Nephron (organoid): ENCODE measurements around the gene SMIM28.

Experiments used
- H3K27ac Mint-ChIP-seq, 3 experiments: 2 replicates each; pipeline ENCODE4 v1.8.0; 2020; ENCODE audit warnings: mixed read lengths in 3 of 3, mild to moderate bottlenecking in 2 of 3, moderate library complexity in 1 of 3
- H3K27me3 Mint-ChIP-seq: 2 replicates; pipeline ENCODE4 v1.8.0; 2021; ENCODE audit warnings: low read depth, mild to moderate bottlenecking, moderate library complexity, mixed read lengths
- H3K36me3 Mint-ChIP-seq: 2 replicates; pipeline ENCODE4 v1.8.0; 2020; ENCODE audit warnings: low read depth, mixed read lengths
- H3K4me1 Mint-ChIP-seq: 2 replicates; pipeline ENCODE4 v1.8.0; 2020; ENCODE audit warnings: mixed read lengths
- H3K4me3 Mint-ChIP-seq, 3 experiments: 2 replicates each; pipeline ENCODE4 v1.8.0; 2020; ENCODE audit warnings: mild to moderate bottlenecking in 3 of 3, mixed read lengths in 3 of 3, moderate library complexity in 2 of 3
- H3K9me3 Mint-ChIP-seq: 2 replicates; pipeline ENCODE4 v1.8.0; 2020; ENCODE audit warnings: mixed read lengths
- TF ChIP-seq, protein P1 (sequence below), 3 experiments: fragments of 200-600 bp; sonication (generic); IDR thresholded peaks; one replicate each; pipeline ENCODE4 v1.5.0; 2021; ENCODE audit warnings: antibody characterized with exemption in 3 of 3; ENCODE audit not compliant: unreplicated experiment in 3 of 3

SMIM28 gene

GRCh38 chr6:138404666-138405337, 27.1 kb downstream of the SMIM28 start:
- H3K27ac Mint-ChIP-seq = peak overlapping the region; percentile 8 to 81 (median 65)
- H3K9me3 Mint-ChIP-seq = no peaks in the 10 kb centered on the region
- H3K36me3 Mint-ChIP-seq = peaks cover 37% of the 10 kb centered on the region
- peaks cover 9% of the 10 kb centered on the region for H3K4me1 Mint-ChIP-seq
- H3K27me3 Mint-ChIP-seq = no peaks in the 10 kb centered on the region
- TF ChIP-seq, protein P1, sequence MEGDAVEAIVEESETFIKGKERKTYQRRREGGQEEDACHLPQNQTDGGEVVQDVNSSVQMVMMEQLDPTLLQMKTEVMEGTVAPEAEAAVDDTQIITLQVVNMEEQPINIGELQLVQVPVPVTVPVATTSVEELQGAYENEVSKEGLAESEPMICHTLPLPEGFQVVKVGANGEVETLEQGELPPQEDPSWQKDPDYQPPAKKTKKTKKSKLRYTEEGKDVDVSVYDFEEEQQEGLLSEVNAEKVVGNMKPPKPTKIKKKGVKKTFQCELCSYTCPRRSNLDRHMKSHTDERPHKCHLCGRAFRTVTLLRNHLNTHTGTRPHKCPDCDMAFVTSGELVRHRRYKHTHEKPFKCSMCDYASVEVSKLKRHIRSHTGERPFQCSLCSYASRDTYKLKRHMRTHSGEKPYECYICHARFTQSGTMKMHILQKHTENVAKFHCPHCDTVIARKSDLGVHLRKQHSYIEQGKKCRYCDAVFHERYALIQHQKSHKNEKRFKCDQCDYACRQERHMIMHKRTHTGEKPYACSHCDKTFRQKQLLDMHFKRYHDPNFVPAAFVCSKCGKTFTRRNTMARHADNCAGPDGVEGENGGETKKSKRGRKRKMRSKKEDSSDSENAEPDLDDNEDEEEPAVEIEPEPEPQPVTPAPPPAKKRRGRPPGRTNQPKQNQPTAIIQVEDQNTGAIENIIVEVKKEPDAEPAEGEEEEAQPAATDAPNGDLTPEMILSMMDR (IDR thresholded peaks at IDR 0.05; ENCODE audit: unreplicated experiment in 3 of 3) = no peak
- H3K4me3 Mint-ChIP-seq = peak overlapping the region; percentile 89 to 90 (median 89)

GRCh38 chr6:138405816-138406413, 28.2 kb downstream of the SMIM28 start:
- Mint-ChIP-seq H3K4me1 (peaks cover 9% of the 10 kb centered on the region), H3K4me3 (peak overlapping the region; percentile 89 to 90 (median 89)), H3K36me3 (peaks cover 45% of the 10 kb centered on the region), H3K9me3 (no peaks in the 10 kb centered on the region), H3K27me3 (no peaks in the 10 kb centered on the region), H3K27ac (no peak overlapping the region)
- TF ChIP-seq, protein P1 (IDR thresholded peaks at IDR 0.05; ENCODE audit: unreplicated experiment in 3 of 3) = no peak

DNA sequence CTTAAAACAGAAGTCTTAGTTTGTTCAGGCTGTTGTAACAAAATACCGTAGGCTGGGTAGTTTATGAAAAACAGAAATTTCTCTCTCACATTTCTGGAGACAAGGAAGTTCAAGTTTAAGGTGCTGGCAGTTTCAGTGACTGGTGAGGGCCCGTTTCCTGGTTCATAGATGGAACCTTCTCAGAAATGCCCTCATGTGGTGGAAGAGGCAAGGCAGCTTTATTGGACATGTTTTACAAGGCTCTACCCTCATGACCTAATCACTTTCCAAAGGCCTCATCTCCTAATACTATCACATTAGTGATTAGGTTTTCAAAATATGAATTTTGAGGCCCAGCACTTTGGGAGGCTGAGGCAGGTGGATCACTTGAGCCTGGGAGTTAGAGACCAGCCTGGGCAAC, 28.7 kb downstream of the SMIM28 start:
- TF ChIP-seq, protein P1 (IDR thresholded peaks at IDR 0.05; ENCODE audit: unreplicated experiment in 3 of 3) = no peak
- H3K4me1 Mint-ChIP-seq = peaks cover 9% of the 10 kb centered on the region
- peaks cover 50% of the 10 kb centered on the region for H3K36me3 Mint-ChIP-seq
- no peaks in the 10 kb centered on the region for H3K27me3 Mint-ChIP-seq
- H3K9me3 Mint-ChIP-seq = no peaks in the 10 kb centered on the region
- H3K27ac Mint-ChIP-seq = no peak overlapping the region
- peak overlapping the region; percentile 89 to 90 (median 89) for H3K4me3 Mint-ChIP-seq

DNA sequence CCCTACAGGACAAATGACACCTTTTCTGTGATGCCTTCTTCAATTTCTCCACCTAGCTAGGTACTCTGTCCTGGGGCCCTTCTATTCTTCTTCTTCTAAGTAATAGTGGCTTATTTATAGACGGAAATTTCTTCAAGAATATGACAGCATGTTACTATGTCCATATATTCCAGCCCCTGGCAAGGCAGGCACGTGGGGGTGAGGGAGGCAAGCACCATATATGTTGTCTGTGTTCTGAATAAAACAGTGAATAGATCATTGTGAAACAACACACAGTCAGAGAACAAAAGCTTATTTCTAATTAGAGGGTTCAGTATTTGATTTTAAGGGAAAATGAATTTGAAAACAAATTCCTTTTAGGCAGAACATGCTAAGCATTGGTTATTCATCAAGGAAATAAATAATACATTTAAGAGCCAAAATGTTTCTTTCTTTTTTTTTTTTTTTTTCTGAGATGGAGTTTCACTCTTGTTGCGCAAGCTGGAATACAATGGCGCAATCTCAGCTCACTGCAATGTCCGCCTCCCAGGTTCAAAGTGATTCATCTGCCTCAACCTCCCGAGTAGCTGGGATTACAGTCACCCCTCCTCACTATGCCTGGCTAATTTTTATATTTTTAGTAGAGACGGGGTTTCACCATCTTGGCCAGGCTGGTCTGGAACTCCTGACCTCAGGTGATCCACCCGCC, 32.5 kb downstream of the SMIM28 start:
- TF ChIP-seq, protein P1 (IDR thresholded peaks at IDR 0.05; ENCODE audit: unreplicated experiment in 3 of 3) = no peak
- H3K36me3 Mint-ChIP-seq = peaks cover 77% of the 10 kb centered on the region
- no peak overlapping the region for H3K4me3 Mint-ChIP-seq
- H3K9me3 Mint-ChIP-seq = no peaks in the 10 kb centered on the region
- peaks cover 5% of the 10 kb centered on the region for H3K4me1 Mint-ChIP-seq
- H3K27me3 Mint-ChIP-seq = no peaks in the 10 kb centered on the region
- H3K27ac Mint-ChIP-seq = no peak overlapping the region

DNA sequence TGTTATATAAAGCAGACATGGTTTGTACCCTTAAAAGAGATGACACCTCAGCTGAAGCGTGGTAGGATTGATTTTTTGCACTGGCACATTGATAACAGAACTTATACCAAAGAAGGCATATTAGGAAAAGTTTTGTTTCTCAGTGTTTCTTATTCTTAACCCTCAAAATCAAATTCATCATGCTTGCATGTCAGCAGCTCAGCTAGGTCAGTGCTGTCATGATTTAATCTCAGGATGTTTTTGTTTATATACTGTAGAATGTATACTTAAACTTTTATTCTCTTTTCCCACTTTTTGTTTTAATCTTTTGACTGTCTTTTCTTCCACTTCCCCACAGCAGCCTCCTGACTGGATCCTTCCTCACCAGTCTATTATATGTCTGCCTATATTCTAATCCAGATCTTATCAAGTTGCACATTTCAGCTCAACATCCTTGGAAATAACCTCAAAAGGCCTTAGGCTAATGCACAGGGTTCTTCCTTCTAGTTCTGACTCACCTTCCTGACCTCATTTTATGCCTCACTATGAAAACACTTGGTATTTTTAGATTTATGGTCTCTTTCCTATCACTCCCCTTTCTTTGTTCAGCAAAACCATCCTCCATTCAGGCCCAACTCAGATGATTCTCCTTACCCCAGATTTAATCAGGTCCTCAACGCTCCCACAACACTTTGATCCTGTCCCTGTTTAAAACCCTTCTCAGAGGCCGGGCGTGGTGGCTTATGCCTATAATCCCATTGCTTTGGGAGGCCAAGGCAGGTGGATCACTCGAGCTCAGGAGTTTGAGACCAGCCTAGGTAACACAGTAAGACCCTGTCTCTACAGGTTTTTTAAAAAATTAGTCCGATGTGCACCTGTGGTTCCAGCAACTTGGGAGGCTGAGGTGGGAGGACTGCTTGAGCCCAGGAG, 33.5 kb downstream of the SMIM28 start:
- TF ChIP-seq, protein P1 (IDR thresholded peaks at IDR 0.05; ENCODE audit: unreplicated experiment in 3 of 3) = no peak
- H3K27me3 Mint-ChIP-seq = no peaks in the 10 kb centered on the region
- no peaks in the 10 kb centered on the region for H3K4me1 Mint-ChIP-seq
- H3K4me3 Mint-ChIP-seq = no peak overlapping the region
- peaks cover 77% of the 10 kb centered on the region for H3K36me3 Mint-ChIP-seq
- no peak overlapping the region for H3K27ac Mint-ChIP-seq
- H3K9me3 Mint-ChIP-seq = no peaks in the 10 kb centered on the region
